Retinal pigment epithelial cell (primary cell): ENCODE data around the gene PGM5.

Source experiments
- DNase-seq: peaks from one replicate; pipeline ENCODE4 v3.0.0-alpha.2; 2010; ENCODE audit warnings: low read depth
- H3K4me3 ChIP-seq: 2 replicates; pipeline ENCODE4 v1.5.1; 2011; ENCODE audit warnings: mild to moderate bottlenecking, low read length, control low read depth, moderate library complexity
- CTCF ChIP-seq: conservative IDR thresholded peaks from 2 replicates; pipeline ENCODE4 v1.5.1; 2011; ENCODE audit warnings: low read depth, low read length, control low read depth, inconsistent platforms

PGM5 gene

GRCh38 chr9:68492806-68493205 lies 136.4 kb downstream of the PGM5 start:
- no peak for DNase-seq
- no peak for TF ChIP-seq CTCF
- no peak overlapping the region for H3K4me3 ChIP-seq

GRCh38 chr9:68493541-68493940 lies 137.1 kb downstream of the PGM5 start:
- no peak overlapping the region for H3K4me3 ChIP-seq
- DNase-seq: no peak
- TF ChIP-seq CTCF: no peak

GRCh38 chr9:68493958-68494577 lies 137.7 kb downstream of the PGM5 start:
- H3K4me3 ChIP-seq: no peak overlapping the region
- TF ChIP-seq CTCF: no peak
- DNase-seq: no peak

GRCh38 chr9:68495247-68495646 lies 138.8 kb downstream of the PGM5 start:
- no peak for TF ChIP-seq CTCF
- H3K4me3 ChIP-seq: no peak overlapping the region
- no peak for DNase-seq

- no peak overlapping the region for H3K4me3 ChIP-seq
- TF ChIP-seq CTCF: no peak
- no peak for DNase-seq
Measured at GRCh38 chr9:68496356-68496755, 139.9 kb downstream of the PGM5 start.

- no peak for TF ChIP-seq CTCF
- H3K4me3 ChIP-seq: no peak overlapping the region
- no peak for DNase-seq
Measured at GRCh38 chr9:68497629-68498028, 141.2 kb downstream of the PGM5 start.

- H3K4me3 ChIP-seq: no peak overlapping the region
- no peak for DNase-seq
- no peak for TF ChIP-seq CTCF
Measured at GRCh38 chr9:68498816-68499215, 142.4 kb downstream of the PGM5 start.
